Measurements from ENCODE around the gene KRTAP10-12.

DNA sequence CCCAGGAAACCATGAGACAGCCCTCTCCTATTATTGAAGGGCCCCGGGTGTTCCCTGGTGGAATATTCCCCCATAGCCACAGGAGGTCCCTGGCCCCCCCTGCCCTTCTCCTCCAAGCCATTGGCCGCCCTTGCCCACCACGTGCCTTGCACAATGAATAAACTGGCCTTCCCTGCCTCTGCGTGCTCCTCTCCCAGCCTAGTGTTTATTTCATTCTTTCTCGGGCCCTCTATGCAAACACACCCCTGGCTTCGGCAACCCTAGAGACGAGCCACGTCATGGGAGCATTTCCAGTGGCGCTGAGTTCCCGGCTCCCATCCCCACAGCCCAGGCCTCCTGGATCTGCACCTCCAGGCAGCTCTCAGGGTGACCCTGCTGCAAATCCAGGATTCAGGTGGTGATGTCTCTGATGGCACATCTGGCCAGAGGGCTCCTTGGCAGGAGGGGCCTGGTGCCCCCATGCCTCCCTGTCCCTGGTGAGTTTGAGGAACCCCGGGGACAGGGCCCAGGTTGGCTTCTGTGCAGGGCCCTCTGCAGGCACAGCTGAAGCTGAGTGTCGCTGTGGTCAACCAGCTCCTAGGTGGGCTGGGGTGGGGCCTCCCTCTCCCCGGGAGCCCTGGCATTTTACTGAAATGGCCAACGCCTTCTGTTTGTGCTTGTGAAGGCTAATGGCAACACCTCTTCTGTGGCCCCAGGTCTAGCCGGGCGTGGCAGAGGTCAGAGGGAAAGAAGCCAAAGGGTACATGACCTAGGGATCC lies 6.2 kb downstream of the KRTAP10-12 start:
- TF ChIP-seq MYC (IDR thresholded peaks at IDR 0.05; ENCODE audit: low read depth, low read length) (no peak), POLR2A (IDR thresholded peaks at IDR 0.05; ENCODE audit: extremely low read depth, insufficient read length) (no peak)
- TF ChIP-seq, protein P1, sequence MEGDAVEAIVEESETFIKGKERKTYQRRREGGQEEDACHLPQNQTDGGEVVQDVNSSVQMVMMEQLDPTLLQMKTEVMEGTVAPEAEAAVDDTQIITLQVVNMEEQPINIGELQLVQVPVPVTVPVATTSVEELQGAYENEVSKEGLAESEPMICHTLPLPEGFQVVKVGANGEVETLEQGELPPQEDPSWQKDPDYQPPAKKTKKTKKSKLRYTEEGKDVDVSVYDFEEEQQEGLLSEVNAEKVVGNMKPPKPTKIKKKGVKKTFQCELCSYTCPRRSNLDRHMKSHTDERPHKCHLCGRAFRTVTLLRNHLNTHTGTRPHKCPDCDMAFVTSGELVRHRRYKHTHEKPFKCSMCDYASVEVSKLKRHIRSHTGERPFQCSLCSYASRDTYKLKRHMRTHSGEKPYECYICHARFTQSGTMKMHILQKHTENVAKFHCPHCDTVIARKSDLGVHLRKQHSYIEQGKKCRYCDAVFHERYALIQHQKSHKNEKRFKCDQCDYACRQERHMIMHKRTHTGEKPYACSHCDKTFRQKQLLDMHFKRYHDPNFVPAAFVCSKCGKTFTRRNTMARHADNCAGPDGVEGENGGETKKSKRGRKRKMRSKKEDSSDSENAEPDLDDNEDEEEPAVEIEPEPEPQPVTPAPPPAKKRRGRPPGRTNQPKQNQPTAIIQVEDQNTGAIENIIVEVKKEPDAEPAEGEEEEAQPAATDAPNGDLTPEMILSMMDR (IDR thresholded peaks at IDR 0.05; ENCODE audit: low read depth, low read length), result no peak

Data from NB4 (cell line).